ENCODE measurements around the gene ASIC1.
"Not testable (repeated sequence)": the region's sequence is repeated elsewhere in the genome, so short reads cannot be mapped to it uniquely, and the experiment has no call there.

Gene ASIC1

GRCh38 chr12:50057000-50057841 lies at the start of gene ASIC1:
Gene ASIC1, plus strand, starts transcription at chr12:50057596. Its CDS starts 1,171 bp downstream, at chr12:50058767.
- peak; percentile 69 for DNase-seq

DNA sequence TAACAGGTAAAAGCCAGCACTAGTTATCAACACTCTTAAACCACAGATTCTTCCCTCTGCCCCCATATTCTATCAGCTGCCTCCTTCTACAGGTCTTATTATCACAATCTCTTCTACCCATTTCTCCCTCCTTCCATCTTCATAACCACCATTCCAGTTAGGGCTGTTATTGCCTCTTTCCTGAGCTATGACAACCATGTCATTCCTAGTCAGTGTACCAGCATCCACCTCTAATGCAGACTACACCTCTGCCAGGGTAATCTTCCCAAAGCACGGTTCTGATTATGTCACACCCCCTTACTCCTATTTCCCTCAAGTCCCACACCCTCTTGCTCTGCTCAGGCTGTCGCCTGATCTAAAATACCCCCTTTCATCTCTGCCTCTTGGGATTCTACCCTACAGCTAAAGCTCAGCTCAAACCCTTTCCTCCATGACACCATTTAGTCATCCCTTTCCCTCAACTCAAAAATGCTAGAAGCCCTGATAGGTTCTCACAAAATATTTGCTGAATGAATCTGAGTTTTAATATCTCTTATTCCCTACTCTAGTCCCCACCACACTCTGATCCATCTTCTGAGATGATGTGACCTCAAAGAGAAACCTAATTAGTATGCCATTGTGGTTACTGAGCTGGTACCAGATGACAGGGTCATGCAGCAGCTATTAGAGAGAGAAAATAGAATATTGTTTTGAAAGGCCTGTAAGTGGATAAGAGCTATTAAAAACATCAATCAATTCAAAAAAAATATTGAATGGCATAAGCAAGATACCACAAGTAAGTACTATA lies 43.8 kb upstream of the ASIC1 start:
- DNase-seq: peak; percentile 31

GRCh38 chr12:50014342-50014741 lies 43.1 kb upstream of the ASIC1 start:
- DNase-seq: no peak

DNA sequence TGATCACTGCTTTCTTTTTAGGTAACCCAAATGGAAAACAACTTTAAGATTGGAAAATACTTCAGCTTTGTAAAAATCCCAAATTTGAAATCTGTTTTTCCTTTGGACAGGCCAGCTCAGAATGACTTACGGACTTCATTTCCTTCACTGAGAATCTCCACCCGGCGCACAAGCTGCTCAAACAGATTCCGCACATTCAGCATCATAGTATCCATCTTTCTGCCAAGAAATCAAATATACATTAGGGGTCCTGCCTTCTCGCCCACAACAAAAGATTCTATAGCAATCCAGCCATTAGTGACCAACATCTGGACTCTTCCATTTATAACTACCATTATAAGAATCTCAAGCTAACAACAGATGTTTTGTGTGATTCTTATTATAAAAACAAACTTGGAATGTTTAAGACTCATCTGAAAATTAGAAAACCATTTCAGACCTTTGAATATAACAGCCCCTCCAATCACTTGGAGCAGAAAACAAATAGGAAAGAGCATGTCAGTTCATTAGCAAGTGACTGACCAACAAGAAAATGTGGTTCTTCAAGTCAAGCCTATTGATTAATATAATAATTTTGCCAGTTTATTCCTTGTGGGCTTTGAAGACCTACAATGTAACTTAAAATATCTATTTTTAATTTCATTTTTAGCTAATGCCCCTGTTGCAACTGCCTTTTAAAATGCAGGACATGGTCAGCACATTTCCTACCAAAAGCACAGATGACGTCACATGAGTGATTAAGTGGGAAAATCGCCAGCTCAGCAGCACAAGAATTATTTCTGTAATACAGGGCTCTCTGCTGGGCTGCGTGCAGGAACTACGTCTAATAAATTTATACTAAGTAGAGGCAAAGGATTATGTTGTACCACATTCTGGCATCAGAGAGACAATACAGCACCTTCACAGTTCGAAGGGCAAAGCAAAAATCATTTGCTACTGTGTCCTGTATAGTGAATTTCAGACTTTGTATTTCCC lies 40.6 kb upstream of the ASIC1 start:
- peak; percentile 85 for DNase-seq

DNA sequence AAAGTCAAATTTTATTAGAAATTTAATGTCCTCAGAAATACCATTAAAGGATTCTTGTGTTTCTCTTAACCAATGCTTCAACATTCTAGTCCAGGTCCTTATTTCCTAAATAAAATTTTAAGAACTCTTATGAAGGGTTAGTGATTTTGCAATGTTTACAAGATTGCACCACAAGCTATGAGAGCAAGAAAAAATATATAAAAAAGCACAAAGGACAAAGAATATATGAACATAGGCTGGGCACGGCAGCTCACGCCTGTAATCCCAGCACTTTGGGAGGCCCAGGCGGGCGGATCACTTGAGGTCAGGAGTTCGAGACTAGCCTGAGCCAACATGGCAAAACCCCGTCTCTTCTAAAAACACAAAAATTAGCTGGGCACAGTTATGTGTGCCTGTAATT lies 39.8 kb upstream of the ASIC1 start:
- DNase-seq: no peak

DNA sequence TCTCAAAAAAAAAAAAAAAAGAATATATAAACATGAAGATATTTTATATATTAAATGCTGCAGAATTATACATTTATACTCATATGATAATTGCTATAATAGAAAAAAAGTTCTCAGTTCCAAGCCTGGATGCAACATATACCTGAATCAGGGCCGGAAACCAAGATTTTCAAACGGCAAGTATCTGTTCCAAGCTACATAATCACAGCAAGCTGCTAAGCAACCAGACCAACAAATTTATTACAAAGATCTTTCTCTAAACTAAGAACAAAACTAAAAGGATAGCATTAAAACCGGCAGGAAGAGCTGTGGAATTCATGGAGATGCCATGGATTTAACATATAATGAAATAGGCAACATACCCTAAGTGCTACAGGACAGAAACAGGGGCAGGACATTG lies 39.2 kb upstream of the ASIC1 start:
- DNase-seq: no peak

DNA sequence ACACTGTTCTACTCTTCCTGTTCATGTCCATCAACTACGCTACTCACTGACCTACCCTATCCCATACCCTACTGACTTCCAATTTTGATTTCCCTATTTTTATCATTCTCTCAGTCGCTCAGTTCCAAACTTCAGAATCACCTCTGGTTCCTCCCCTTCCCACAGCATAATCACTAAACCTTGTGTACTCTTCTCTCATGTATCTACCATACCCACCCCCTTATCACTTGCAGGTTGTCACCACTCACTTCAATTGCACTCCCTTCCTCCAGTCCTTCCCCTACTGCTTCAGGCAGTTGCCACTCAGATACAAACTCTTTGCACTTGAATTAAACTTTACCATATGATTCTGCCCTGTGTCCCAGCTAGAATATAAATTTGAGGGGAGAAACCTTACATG lies 38.4 kb upstream of the ASIC1 start:
- DNase-seq: no peak

- no peak for DNase-seq
Observed at GRCh38 chr12:50019524-50019923, 37.9 kb upstream of the ASIC1 start.

DNA sequence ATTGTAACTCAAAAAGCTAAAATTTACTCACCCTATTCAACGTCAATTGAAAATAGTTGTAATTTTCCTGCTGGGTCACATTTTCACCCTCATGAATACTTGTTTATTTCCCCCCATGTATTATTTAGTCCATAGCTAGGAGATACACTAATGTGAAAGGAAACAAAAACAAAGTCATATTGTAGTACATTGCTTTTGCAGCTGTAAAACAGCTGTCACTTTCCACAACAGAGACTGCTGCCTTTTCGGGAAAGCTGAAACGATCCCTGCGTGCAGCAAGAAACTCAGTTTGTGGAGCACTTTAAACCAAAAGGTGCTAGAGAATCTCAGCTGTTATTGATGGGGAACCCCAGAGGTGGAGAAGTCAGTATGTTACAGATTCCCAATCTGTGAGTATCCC lies 36.4 kb upstream of the ASIC1 start:
- DNase-seq: no peak

- no peak for DNase-seq
Observed at GRCh38 chr12:50022903-50023302, 34.5 kb upstream of the ASIC1 start.

- no peak for DNase-seq
Observed at GRCh38 chr12:50024227-50024626, 33.2 kb upstream of the ASIC1 start.

DNA sequence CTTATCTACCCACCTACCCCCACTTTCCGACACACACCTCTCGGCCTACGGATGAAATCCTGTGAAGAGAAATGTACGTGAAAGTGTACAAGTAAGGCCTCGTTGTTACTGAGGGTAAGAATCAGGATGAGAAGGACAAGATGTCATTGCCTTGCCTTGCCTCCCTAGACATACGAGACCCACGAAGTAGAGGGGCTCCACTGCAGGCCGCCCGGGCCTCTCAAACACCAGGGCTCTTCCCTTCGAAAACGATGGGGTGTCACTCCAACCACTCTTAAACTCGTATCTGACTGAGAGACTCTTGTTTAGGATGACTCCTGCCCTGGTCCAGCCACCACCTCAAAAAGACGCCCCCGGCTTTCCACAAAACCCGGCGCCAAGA lies 32.6 kb upstream of the ASIC1 start:
- DNase-seq: peak; percentile 31

GRCh38 chr12:50025187-50026059 lies 32.0 kb upstream of the ASIC1 start, which contains the start of gene RACGAP1:
Gene RACGAP1, minus strand, starts transcription at chr12:50025494. Its CDS starts 8,779 bp downstream, at chr12:50016715.
- DNase-seq: peak; percentile 99

DNA sequence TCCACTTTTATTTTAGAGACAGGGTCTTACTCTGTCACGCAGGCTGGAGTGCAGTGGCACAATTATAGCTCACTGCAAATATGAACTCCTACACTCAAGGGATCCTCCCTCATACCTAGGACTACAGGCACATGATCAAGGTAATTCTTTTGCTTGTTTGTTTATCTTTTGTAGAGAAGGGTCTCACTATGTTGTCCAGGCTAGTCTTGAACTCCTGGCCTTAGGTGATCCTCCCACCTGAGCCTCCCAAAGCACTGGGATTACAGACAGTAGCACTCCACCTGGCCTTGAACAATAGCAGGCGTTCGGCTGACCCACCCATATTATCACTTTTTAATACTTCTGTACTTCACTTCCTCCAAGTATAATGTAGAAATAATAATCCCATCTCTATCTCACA lies 30.7 kb upstream of the ASIC1 start:
- no peak for DNase-seq

DNA sequence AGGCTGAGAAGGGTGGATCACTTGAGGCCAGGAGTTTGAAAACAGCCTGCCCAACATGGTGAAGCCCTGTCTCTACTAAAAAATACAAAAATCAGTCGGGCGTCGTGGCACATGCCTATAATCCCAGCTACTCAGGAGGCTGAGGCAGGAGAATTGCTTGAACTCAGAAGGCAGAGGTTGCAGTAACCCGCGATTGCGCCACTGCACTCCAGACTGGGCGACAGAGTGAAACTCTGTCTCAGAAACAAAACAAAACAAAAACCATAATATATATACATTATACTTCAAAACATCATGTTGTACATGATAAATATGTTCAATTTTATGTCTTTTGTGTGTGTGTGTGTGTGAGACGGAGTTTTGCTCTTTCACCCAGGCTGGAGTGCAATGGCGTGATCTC lies 26.9 kb upstream of the ASIC1 start:
- DNase-seq: not testable (repeated sequence)

DNA sequence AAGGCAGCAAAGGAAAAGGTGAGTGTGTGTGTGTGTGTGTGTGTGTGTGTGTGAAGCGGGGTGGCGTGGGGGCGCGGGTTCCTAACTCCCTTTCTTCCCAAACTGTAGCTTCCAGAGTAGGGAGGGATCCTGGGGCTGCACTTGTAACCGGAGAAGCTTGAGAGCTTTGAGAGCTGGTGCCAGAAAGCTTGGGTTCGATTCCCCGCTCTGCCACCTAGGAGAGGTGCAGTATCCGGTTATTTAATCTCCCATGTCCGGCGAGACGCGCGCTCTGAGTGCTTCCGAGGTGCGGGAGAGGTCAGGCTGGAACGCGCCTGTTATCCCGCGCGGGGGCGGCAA lies 24.9 kb upstream of the ASIC1 start:
- no peak for DNase-seq

- DNase-seq: no peak
Observed at GRCh38 chr12:50032854-50033581, 24.4 kb upstream of the ASIC1 start.

DNA sequence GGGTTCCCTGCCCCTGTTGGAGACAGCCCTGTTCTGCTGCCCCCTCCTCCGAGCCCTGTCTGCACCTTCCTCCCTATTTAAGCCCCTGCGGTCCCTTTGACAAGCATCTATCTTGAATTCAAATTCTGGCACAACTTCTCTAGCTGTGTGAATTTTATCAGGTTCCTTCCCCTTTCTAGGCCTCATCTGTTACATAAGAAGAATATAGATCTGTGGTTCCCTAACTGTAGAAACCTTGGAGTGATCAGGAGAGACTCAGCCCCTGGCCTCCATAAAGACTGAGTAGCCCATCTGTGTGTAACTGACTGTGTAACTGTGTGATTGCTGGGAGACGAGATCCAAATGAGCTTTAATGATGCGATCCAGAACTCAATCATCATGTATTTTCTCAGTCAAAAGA lies 19.1 kb upstream of the ASIC1 start:
- DNase-seq: no peak

- DNase-seq: peak; percentile 75
Observed at GRCh38 chr12:50039151-50039835, 18.1 kb upstream of the ASIC1 start.

- DNase-seq: no peak
Observed at GRCh38 chr12:50040657-50041056, 16.7 kb upstream of the ASIC1 start.
